H9 (cell line): ENCODE results near the gene HDAC5. TPM values are rescaled to one million over a fixed set of nuclear protein-coding genes. Genes with fewer than 3 reads are reported as not detected.
A peak's percentile ranks its signal among the peaks of the same experiment; 100 is the strongest.

Experiments
- DNase-seq: peaks from one replicate; pipeline ENCODE4 v3.0.0-alpha.2; 2017
- H2AFZ ChIP-seq: one replicate; pipeline ENCODE4 v1.6.1; 2013; ENCODE audit warnings: mild to moderate bottlenecking, low read length, control low read depth, moderate library complexity
- H2AK5ac ChIP-seq: 2 replicates; pipeline ENCODE4 v1.6.1; 2013; ENCODE audit warnings: low read length, control low read depth, mixed read lengths; ENCODE audit not compliant: insufficient read length
- H2BK120ac ChIP-seq: one replicate; pipeline ENCODE4 v1.6.1; 2013; ENCODE audit warnings: low read depth, mild to moderate bottlenecking, low read length, control low read depth, inconsistent platforms; ENCODE audit not compliant: poor library complexity, severe bottlenecking
- H2BK12ac ChIP-seq: 2 replicates; pipeline ENCODE4 v1.6.1; 2013; ENCODE audit warnings: low read length, control low read depth, mixed read lengths, low read depth; ENCODE audit not compliant: insufficient read length
- H2BK15ac ChIP-seq: 2 replicates; pipeline ENCODE4 v1.6.1; 2013; ENCODE audit warnings: low read depth, low read length, control low read depth
- H2BK20ac ChIP-seq: one replicate; pipeline ENCODE4 v1.6.1; 2013; ENCODE audit warnings: low read depth, mild to moderate bottlenecking, low read length, control low read depth, inconsistent platforms; ENCODE audit not compliant: poor library complexity, severe bottlenecking
- H2BK5ac ChIP-seq: 2 replicates; pipeline ENCODE4 v1.6.1; 2013; ENCODE audit warnings: low read length, control low read depth, mixed read lengths; ENCODE audit not compliant: insufficient read length
- H3K14ac ChIP-seq: 2 replicates; pipeline ENCODE4 v1.6.1; 2013; ENCODE audit warnings: low read length, control low read depth; ENCODE audit not compliant: insufficient read depth
- H3K18ac ChIP-seq: 2 replicates; pipeline ENCODE4 v1.6.1; 2013; ENCODE audit warnings: low read depth, mild to moderate bottlenecking, mixed read lengths, low read length, control low read depth; ENCODE audit not compliant: insufficient read length
- H3K23ac ChIP-seq: 2 replicates; pipeline ENCODE4 v1.6.1; 2013; ENCODE audit warnings: low read length, control low read depth, mixed read lengths, low read depth; ENCODE audit not compliant: insufficient read length
- H3K23me2 ChIP-seq: 2 replicates; pipeline ENCODE4 v1.6.1; 2013; ENCODE audit warnings: low read depth, mild to moderate bottlenecking, mixed read lengths, low read length, control low read depth; ENCODE audit not compliant: insufficient read length, poor library complexity, severe bottlenecking
- H3K27ac ChIP-seq: 2 replicates; pipeline ENCODE4 v1.5.1; 2013; ENCODE audit warnings: low read length, control low read depth, mixed read lengths, low read depth; ENCODE audit not compliant: insufficient read length
- H3K27me3 ChIP-seq: 2 replicates; pipeline ENCODE4 v1.6.1; 2013; ENCODE audit warnings: low read length, control low read depth, inconsistent platforms; ENCODE audit not compliant: insufficient read depth
- H3K4ac ChIP-seq: 2 replicates; pipeline ENCODE4 v1.6.1; 2013; ENCODE audit warnings: low read depth, mild to moderate bottlenecking, control low read depth, inconsistent platforms, low read length, moderate library complexity
- H3K4me1 ChIP-seq: 2 replicates; pipeline ENCODE4 v1.6.1; 2013; ENCODE audit warnings: low read length, control low read depth, inconsistent platforms; ENCODE audit not compliant: insufficient read depth
- H3K4me2 ChIP-seq: 2 replicates; pipeline ENCODE4 v1.6.1; 2013; ENCODE audit warnings: low read length, control low read depth, mixed read lengths; ENCODE audit not compliant: insufficient read length, insufficient read depth
- H3K56ac ChIP-seq: 2 replicates; pipeline ENCODE4 v1.6.1; 2013; ENCODE audit warnings: low read depth, mild to moderate bottlenecking, mixed read lengths, low read length, control low read depth; ENCODE audit not compliant: insufficient read length
- H3K79me1 ChIP-seq: 2 replicates; pipeline ENCODE4 v1.6.1; 2013; ENCODE audit warnings: low read depth, mild to moderate bottlenecking, moderate library complexity, low read length, control low read depth, inconsistent platforms; ENCODE audit not compliant: insufficient read depth, poor library complexity, severe bottlenecking
- H3K79me2 ChIP-seq: 2 replicates; pipeline ENCODE4 v1.6.1; 2013; ENCODE audit warnings: low read length, control low read depth, inconsistent platforms; ENCODE audit not compliant: insufficient read depth
- H3K9ac ChIP-seq: 2 replicates; pipeline ENCODE4 v1.6.1; 2013; ENCODE audit warnings: low read length, control low read depth, mixed read lengths; ENCODE audit not compliant: insufficient read length; ENCODE audit errors: extremely low read depth
- H3K9me3 ChIP-seq: one replicate; pipeline ENCODE4 v1.6.1; 2013; ENCODE audit warnings: low read depth, low read length, inconsistent platforms; ENCODE audit not compliant: control insufficient read depth
- H3T11ph ChIP-seq: one replicate; pipeline ENCODE4 v1.6.1; 2013; ENCODE audit warnings: mild to moderate bottlenecking, low read length, control low read depth, inconsistent platforms
- H4K20me1 ChIP-seq: one replicate; pipeline ENCODE4 v1.6.1; 2013; ENCODE audit not compliant: control insufficient read depth, insufficient read length, insufficient read depth
- H4K5ac ChIP-seq: 2 replicates; pipeline ENCODE4 v1.6.1; 2013; ENCODE audit warnings: low read depth, mild to moderate bottlenecking, mixed read lengths, low read length, control low read depth; ENCODE audit not compliant: insufficient read length
- H4K8ac ChIP-seq: replicated peaks from 2 replicates; pipeline ENCODE4 v1.6.1; 2013; ENCODE audit warnings: low read length, control low read depth, mixed read lengths, low read depth; ENCODE audit not compliant: insufficient read length
- H4K91ac ChIP-seq: 2 replicates; pipeline ENCODE4 v1.6.1; 2013; ENCODE audit warnings: low read depth, mild to moderate bottlenecking, moderate library complexity, mixed read lengths, low read length, control low read depth; ENCODE audit not compliant: insufficient read length
- H3K27ac Mint-ChIP-seq, 3 experiments: 2 replicates in 2 of 3; 3 replicates in 1 of 3; pipeline ENCODE4 v1.8.0; 2020 to 2021; ENCODE audit warnings: mixed read lengths in 3 of 3, mild to moderate bottlenecking in 1 of 3, moderate library complexity in 1 of 3
- H3K27me3 Mint-ChIP-seq: 2 replicates; pipeline ENCODE4 v1.8.0; 2021; ENCODE audit warnings: low read depth, mild to moderate bottlenecking, moderate library complexity, mixed read lengths
- H3K36me3 Mint-ChIP-seq, 3 experiments: 2 replicates in 2 of 3; 3 replicates in 1 of 3; pipeline ENCODE4 v1.8.0; 2020 to 2021; ENCODE audit warnings: low read depth in 3 of 3, mixed read lengths in 3 of 3; ENCODE audit not compliant: insufficient read depth in 1 of 3
- H3K4me1 Mint-ChIP-seq, 2 experiments: 2 replicates each; pipeline ENCODE4 v1.8.0; 2020; ENCODE audit warnings: mixed read lengths in 2 of 2
- H3K4me3 Mint-ChIP-seq, 2 experiments: 2 replicates in 1 of 2; 3 replicates in 1 of 2; pipeline ENCODE4 v1.8.0; 2020 to 2021; ENCODE audit warnings: mild to moderate bottlenecking in 2 of 2, mixed read lengths in 2 of 2, moderate library complexity in 1 of 2
- H3K9me3 Mint-ChIP-seq, 2 experiments: 2 replicates in 1 of 2; 3 replicates in 1 of 2; pipeline ENCODE4 v1.8.0; 2020; ENCODE audit warnings: mild to moderate bottlenecking in 2 of 2, mixed read lengths in 2 of 2, moderate library complexity in 1 of 2
- WGBS: extraction: QIAGEN DNeasy Blood & Tissue Kit; methylation state at CpG from one replicate; pipeline ENCODE4 v1.1.7; 2013; ENCODE audit warnings: missing lambda C conversion rate, low lambda C conversion rate, mixed read lengths; ENCODE audit not compliant: insufficient read length; ENCODE audit errors: extremely low coverage; 5-methylcytosine and 5-hydroxymethylcytosine counted together
- total RNA-seq: library from RNA; stranded (reverse); gene quantifications from 2 replicates; pipeline ENCODE4 v1.2.1, GENCODE V29; 2021
- TF ChIP-seq, protein P1 (sequence below): fragments of 200-600 bp; sonication (generic); conservative IDR thresholded peaks from 3 replicates; pipeline ENCODE4 v1.8.0; 2021; ENCODE audit warnings: antibody characterized with exemption, mild to moderate bottlenecking

The HDAC5 gene
- total RNA-seq, 1 experiment from 2014 or later: 39.5 TPM

DNA sequence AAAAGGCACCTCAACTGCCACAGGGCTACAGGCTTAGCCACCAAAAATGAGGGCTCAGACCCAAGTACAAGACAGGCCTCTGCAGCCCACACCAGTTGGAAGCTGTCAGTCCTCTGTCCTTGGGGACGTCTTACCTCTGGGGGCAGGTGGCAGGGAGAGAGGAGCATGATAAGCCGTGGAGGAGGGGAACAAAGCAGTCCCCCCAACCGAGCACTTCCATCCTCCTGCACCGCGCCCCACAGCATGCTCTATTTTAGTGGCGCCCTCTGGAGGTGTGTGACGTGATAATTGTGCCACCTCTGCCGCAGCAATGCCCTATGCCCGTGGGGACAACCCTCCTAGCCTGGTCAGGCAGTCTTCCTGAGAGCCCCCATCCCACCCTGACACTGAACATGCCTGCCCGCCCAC is 39.3 kb downstream of the HDAC5 start:
- Histone ChIP-seq H2AFZ (no peak overlapping the region), H4K8ac (no peak overlapping the region), H2BK12ac (no peak overlapping the region), H3K4me2 (no peak overlapping the region), H2BK5ac (no peak overlapping the region), H3K4ac (no peak overlapping the region), H3K23ac (no peak overlapping the region), H3K14ac (no peak overlapping the region), H3K9ac (no peak overlapping the region), H3K18ac (no peak overlapping the region), H2BK120ac (no peak overlapping the region), H3K27ac (no peak overlapping the region), H3K23me2 (peaks cover 6% of the 10 kb centered on the region), H3K4me1 (no peaks in the 10 kb centered on the region), H3K56ac (no peak overlapping the region), H2BK15ac (no peak overlapping the region), H3K27me3 (no peaks in the 10 kb centered on the region), H3K79me2 (no peaks in the 10 kb centered on the region), H3T11ph (no peak overlapping the region), H3K9me3 (no peaks in the 10 kb centered on the region), H2BK20ac (no peak overlapping the region), H3K79me1 (no peaks in the 10 kb centered on the region), H4K20me1 (no peaks in the 10 kb centered on the region), H4K5ac (no peak overlapping the region), H4K91ac (no peak overlapping the region), H2AK5ac (no peak overlapping the region)
- Mint-ChIP-seq H3K27me3 (peaks cover 3% of the 10 kb centered on the region), H3K27ac (peak overlapping the region in 1 of 3 experiments; percentile 76; a peak in 1 of 7 replicates), H3K4me1 (peaks cover 39 to 46% of the 10 kb centered on the region in 2 experiments), H3K9me3 (no peaks in the 10 kb centered on the region), H3K36me3 (peaks cover 31 to 59% (median 59%) of the 10 kb centered on the region in 3 experiments; a peak in 6 of 7 replicates), H3K4me3 (peak overlapping the region in 1 of 2 experiments; percentile 23; a peak in 1 of 5 replicates)
- DNase-seq: peak; percentile 78
- WGBS: no CpG with 5 or more reads among the region's 10 CpGs
- TF ChIP-seq, protein P1, sequence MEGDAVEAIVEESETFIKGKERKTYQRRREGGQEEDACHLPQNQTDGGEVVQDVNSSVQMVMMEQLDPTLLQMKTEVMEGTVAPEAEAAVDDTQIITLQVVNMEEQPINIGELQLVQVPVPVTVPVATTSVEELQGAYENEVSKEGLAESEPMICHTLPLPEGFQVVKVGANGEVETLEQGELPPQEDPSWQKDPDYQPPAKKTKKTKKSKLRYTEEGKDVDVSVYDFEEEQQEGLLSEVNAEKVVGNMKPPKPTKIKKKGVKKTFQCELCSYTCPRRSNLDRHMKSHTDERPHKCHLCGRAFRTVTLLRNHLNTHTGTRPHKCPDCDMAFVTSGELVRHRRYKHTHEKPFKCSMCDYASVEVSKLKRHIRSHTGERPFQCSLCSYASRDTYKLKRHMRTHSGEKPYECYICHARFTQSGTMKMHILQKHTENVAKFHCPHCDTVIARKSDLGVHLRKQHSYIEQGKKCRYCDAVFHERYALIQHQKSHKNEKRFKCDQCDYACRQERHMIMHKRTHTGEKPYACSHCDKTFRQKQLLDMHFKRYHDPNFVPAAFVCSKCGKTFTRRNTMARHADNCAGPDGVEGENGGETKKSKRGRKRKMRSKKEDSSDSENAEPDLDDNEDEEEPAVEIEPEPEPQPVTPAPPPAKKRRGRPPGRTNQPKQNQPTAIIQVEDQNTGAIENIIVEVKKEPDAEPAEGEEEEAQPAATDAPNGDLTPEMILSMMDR: peak; percentile 70
